Dedifferentiated amniotic fluid mesenchymal stem cell (primary cell): ENCODE results near the gene MRS2.

Source experiments
- DNase-seq: peaks from one replicate; pipeline ENCODE4 v3.0.0-alpha.2; 2016; ENCODE audit errors: extremely low spot score

Gene MRS2

GRCh38 chr6:24431045-24431451, 28.3 kb downstream of the MRS2 start:
- peak; percentile 32 for DNase-seq

GRCh38 chr6:24432611-24433010, 29.9 kb downstream of the MRS2 start:
- no peak for DNase-seq

GRCh38 chr6:24436979-24437378, 34.2 kb downstream of the MRS2 start:
- no peak for DNase-seq

GRCh38 chr6:24439858-24440539, 37.3 kb downstream of the MRS2 start:
- no peak for DNase-seq

- no peak for DNase-seq
Observed at GRCh38 chr6:24440897-24441598, 38.3 kb downstream of the MRS2 start.

- no peak for DNase-seq
Observed at GRCh38 chr6:24441599-24441904, 38.8 kb downstream of the MRS2 start.

GRCh38 chr6:24444588-24444987, 41.9 kb downstream of the MRS2 start:
- DNase-seq: no peak

GRCh38 chr6:24445704-24446103, 43.0 kb downstream of the MRS2 start:
- DNase-seq: no peak

GRCh38 chr6:24446670-24447069, 43.9 kb downstream of the MRS2 start:
- DNase-seq: no peak

GRCh38 chr6:24448396-24448795, 45.7 kb downstream of the MRS2 start:
- no peak for DNase-seq

GRCh38 chr6:24448828-24449525, 46.2 kb downstream of the MRS2 start:
- no peak for DNase-seq

GRCh38 chr6:24451581-24452388, 49.0 kb downstream of the MRS2 start:
- no peak for DNase-seq

- no peak for DNase-seq
Observed at GRCh38 chr6:24453921-24454320, 51.2 kb downstream of the MRS2 start.

- no peak for DNase-seq
Observed at GRCh38 chr6:24454452-24454851, 51.7 kb downstream of the MRS2 start.

- no peak for DNase-seq
Observed at GRCh38 chr6:24455061-24455460, 52.3 kb downstream of the MRS2 start.

- no peak for DNase-seq
Observed at GRCh38 chr6:24458134-24458533, 55.4 kb downstream of the MRS2 start.

- no peak for DNase-seq
Observed at GRCh38 chr6:24458941-24459340, 56.2 kb downstream of the MRS2 start.

- DNase-seq: no peak
Observed at GRCh38 chr6:24460966-24461365, 58.2 kb downstream of the MRS2 start.

- DNase-seq: no peak
Observed at GRCh38 chr6:24464253-24465038, 61.7 kb downstream of the MRS2 start.

- no peak for DNase-seq
Observed at GRCh38 chr6:24469811-24470210, 67.1 kb downstream of the MRS2 start.

GRCh38 chr6:24472181-24472580, 69.4 kb downstream of the MRS2 start:
- no peak for DNase-seq
